ENCODE results near the gene SAMD4A. TPM values are rescaled to one million over a fixed set of nuclear protein-coding genes. Genes with fewer than 3 reads are reported as not detected.
"Not testable (repeated sequence)": the region's sequence is repeated elsewhere in the genome, so short reads cannot be mapped to it uniquely, and the experiment has no call there.

The SAMD4A gene
- total RNA-seq, 2 donors from 2014 or later, result 1.9 to 8.0 TPM

- Mint-ChIP-seq H3K4me3 (no peak overlapping the region), H3K9me3 (peaks cover 7% of the 10 kb centered on the region), H3K36me3 (ENCODE audit: low read depth) (no peaks in the 10 kb centered on the region), H3K27ac (no peak overlapping the region), H3K4me1 (peaks cover 19% of the 10 kb centered on the region), H3K27me3 (ENCODE audit: insufficient read depth) (peaks cover 32% of the 10 kb centered on the region)
- H3K27ac ChIP-seq (ENCODE audit: low read depth, low read length), result no peak overlapping the region
- H3K36me3 ChIP-seq (ENCODE audit: control insufficient read depth, insufficient read depth, low read length), result no peaks in the 10 kb centered on the region
- WGBS, 2 experiments (ENCODE audit: insufficient coverage in 1 of 2, insufficient read length in 1 of 2), result 85 to 92% methylated on average over 4 to 6 of the region's 6 CpGs
- DNase-seq, result no peak
- no peaks in the 10 kb centered on the region for H3K4me1 ChIP-seq (ENCODE audit: control insufficient read depth, insufficient read depth, low read length)
- no peak for TF ChIP-seq CTCF (conservative IDR thresholded peaks at IDR 0.05)
- peaks cover 18% of the 10 kb centered on the region for H3K27me3 ChIP-seq (ENCODE audit: control insufficient read depth, insufficient read depth, low read length, poor library complexity, severe bottlenecking)
- H3K4me3 ChIP-seq (ENCODE audit: low read length), result no peak overlapping the region
- H3K9me3 ChIP-seq (ENCODE audit: control insufficient read depth, low read length), result peaks cover 15% of the 10 kb centered on the region
- H3K9ac ChIP-seq (ENCODE audit: extremely low read depth, low read length, poor library complexity, severe bottlenecking), result no peak overlapping the region
Observed at GRCh38 chr14:54797556-54797955, 230.6 kb downstream of the SAMD4A start.

GRCh38 chr14:54797986-54798385 is 231.1 kb downstream of the SAMD4A start:
- peaks cover 36% of the 10 kb centered on the region for H3K27me3 Mint-ChIP-seq (ENCODE audit: insufficient read depth)
- H3K4me1 Mint-ChIP-seq, result peaks cover 19% of the 10 kb centered on the region
- no peak overlapping the region for H3K9ac ChIP-seq (ENCODE audit: extremely low read depth, low read length, poor library complexity, severe bottlenecking)
- H3K9me3 Mint-ChIP-seq, result peaks cover 7% of the 10 kb centered on the region
- DNase-seq, result no peak
- no peaks in the 10 kb centered on the region for H3K4me1 ChIP-seq (ENCODE audit: control insufficient read depth, insufficient read depth, low read length)
- H3K27ac ChIP-seq (ENCODE audit: low read depth, low read length), result no peak overlapping the region
- H3K27ac Mint-ChIP-seq, result no peak overlapping the region
- H3K4me3 ChIP-seq (ENCODE audit: low read length), result no peak overlapping the region
- 91 to 100% methylated on average over 1 to 4 of the region's 4 CpGs for WGBS, 2 experiments (ENCODE audit: insufficient coverage in 1 of 2, insufficient read length in 1 of 2)
- no peak for TF ChIP-seq CTCF (conservative IDR thresholded peaks at IDR 0.05)
- peaks cover 15% of the 10 kb centered on the region for H3K9me3 ChIP-seq (ENCODE audit: control insufficient read depth, low read length)
- no peaks in the 10 kb centered on the region for H3K36me3 ChIP-seq (ENCODE audit: control insufficient read depth, insufficient read depth, low read length)
- no peak overlapping the region for H3K4me3 Mint-ChIP-seq
- peaks cover 18% of the 10 kb centered on the region for H3K27me3 ChIP-seq (ENCODE audit: control insufficient read depth, insufficient read depth, low read length, poor library complexity, severe bottlenecking)
- no peaks in the 10 kb centered on the region for H3K36me3 Mint-ChIP-seq (ENCODE audit: low read depth)

GRCh38 chr14:54798465-54799124 is 231.7 kb downstream of the SAMD4A start:
- no peak for DNase-seq
- Histone ChIP-seq H3K27ac (ENCODE audit: low read depth, low read length) (no peak overlapping the region), H3K9ac (ENCODE audit: extremely low read depth, low read length, poor library complexity, severe bottlenecking) (no peak overlapping the region), H3K4me1 (ENCODE audit: control insufficient read depth, insufficient read depth, low read length) (no peaks in the 10 kb centered on the region), H3K4me3 (ENCODE audit: low read length) (no peak overlapping the region), H3K9me3 (ENCODE audit: control insufficient read depth, low read length) (peaks cover 15% of the 10 kb centered on the region), H3K36me3 (ENCODE audit: control insufficient read depth, insufficient read depth, low read length) (no peaks in the 10 kb centered on the region), H3K27me3 (ENCODE audit: control insufficient read depth, insufficient read depth, low read length, poor library complexity, severe bottlenecking) (peaks cover 18% of the 10 kb centered on the region)
- H3K27ac Mint-ChIP-seq, result no peak overlapping the region
- no peak for TF ChIP-seq CTCF (conservative IDR thresholded peaks at IDR 0.05)
- no peaks in the 10 kb centered on the region for H3K36me3 Mint-ChIP-seq (ENCODE audit: low read depth)
- 79 to 82% methylated on average over 9 of the region's 9 CpGs for WGBS, 2 experiments (ENCODE audit: insufficient coverage in 1 of 2, insufficient read length in 1 of 2)
- H3K27me3 Mint-ChIP-seq (ENCODE audit: insufficient read depth), result peaks cover 42% of the 10 kb centered on the region
- H3K4me1 Mint-ChIP-seq, result peaks cover 19% of the 10 kb centered on the region
- H3K9me3 Mint-ChIP-seq, result peaks cover 7% of the 10 kb centered on the region
- H3K4me3 Mint-ChIP-seq, result no peak overlapping the region

- H3K27me3 ChIP-seq (ENCODE audit: control insufficient read depth, insufficient read depth, low read length, poor library complexity, severe bottlenecking), result peaks cover 33% of the 10 kb centered on the region
- 90 to 100% methylated on average over 1 to 2 of the region's 2 CpGs for WGBS, 2 experiments (ENCODE audit: insufficient coverage in 1 of 2, insufficient read length in 1 of 2)
- not testable (repeated sequence) for H3K27ac ChIP-seq (ENCODE audit: low read depth, low read length); H3K36me3 ChIP-seq (ENCODE audit: control insufficient read depth, insufficient read depth, low read length); H3K9me3 ChIP-seq (ENCODE audit: control insufficient read depth, low read length); H3K9me3 Mint-ChIP-seq; H3K27ac Mint-ChIP-seq; H3K36me3 Mint-ChIP-seq (ENCODE audit: low read depth); H3K9ac ChIP-seq (ENCODE audit: extremely low read depth, low read length, poor library complexity, severe bottlenecking); DNase-seq; H3K4me3 ChIP-seq (ENCODE audit: low read length); H3K4me1 ChIP-seq (ENCODE audit: control insufficient read depth, insufficient read depth, low read length); H3K4me3 Mint-ChIP-seq
- peaks cover 67% of the 10 kb centered on the region for H3K27me3 Mint-ChIP-seq (ENCODE audit: insufficient read depth)
- H3K4me1 Mint-ChIP-seq, result peaks cover 25% of the 10 kb centered on the region
Observed at GRCh38 chr14:54801482-54801881, 234.6 kb downstream of the SAMD4A start.
